Aorta (tissue), 5 donors: ENCODE data around the gene SDC3. TPM values are rescaled to one million over a fixed set of nuclear protein-coding genes. Genes with fewer than 3 reads are reported as not detected.
"Not testable (repeated sequence)": the region's sequence is repeated elsewhere in the genome, so short reads cannot be mapped to it uniquely, and the experiment has no call there.

Experiments
- ATAC-seq: fragments of 200-7000 bp; cut with Tn5 transposase; one replicate; pipeline ENCODE4 v1.9.1; 2022; ENCODE audit warnings: moderate library complexity; ENCODE audit not compliant: low FRiP score
- DNase-seq, 2 donors: peaks; one replicate each; pipeline ENCODE4 v3.0.0-alpha.2; 2020
- H3K27ac ChIP-seq, 2 donors: one replicate each; pipeline ENCODE4 v1.5.1; 2013; ENCODE audit warnings: low read length in 2 of 2, mild to moderate bottlenecking in 2 of 2, moderate library complexity in 2 of 2, control low read depth in 1 of 2, inconsistent platforms in 1 of 2, low read depth in 1 of 2
- H3K27me3 ChIP-seq, 2 donors: one replicate each; pipeline ENCODE4 v1.6.1; 2013; ENCODE audit warnings: control low read depth in 1 of 2, low read length in 1 of 2, mild to moderate bottlenecking in 1 of 2, moderate library complexity in 1 of 2; ENCODE audit not compliant: insufficient read depth in 2 of 2, control insufficient read depth in 1 of 2
- H3K36me3 ChIP-seq, 2 donors: one replicate each; pipeline ENCODE4 v1.6.1; 2013; ENCODE audit warnings: control low read depth in 1 of 2, low read length in 1 of 2, mild to moderate bottlenecking in 1 of 2; ENCODE audit not compliant: insufficient read depth in 2 of 2, control insufficient read depth in 1 of 2
- H3K4me1 ChIP-seq, 2 donors: one replicate each; pipeline ENCODE4 v1.6.1; 2013; ENCODE audit warnings: low read length in 2 of 2, control low read depth in 1 of 2, mild to moderate bottlenecking in 1 of 2, moderate library complexity in 1 of 2; ENCODE audit not compliant: insufficient read depth in 2 of 2, control insufficient read depth in 1 of 2
- H3K4me3 ChIP-seq, 2 donors: one replicate each; pipeline ENCODE4 v1.5.1; 2013; ENCODE audit warnings: low read length in 2 of 2, control low read depth in 1 of 2, mild to moderate bottlenecking in 1 of 2
- H3K9me3 ChIP-seq: one replicate; pipeline ENCODE4 v1.6.1; 2013; ENCODE audit warnings: mild to moderate bottlenecking, low read length; ENCODE audit not compliant: control insufficient read depth
- WGBS, 2 donors: extraction: QIAGEN DNeasy Blood & Tissue Kit; methylation state at CpG; one replicate each; pipeline ENCODE4 v1.1.7; 2013; 5-methylcytosine and 5-hydroxymethylcytosine counted together
- intact Hi-C, 2 donors: fragments of 100-400 bp; cut with DNase I; formaldehyde crosslinking; loops; one replicate each; pipeline versions ENCODE4 v1.14.2 to v1.15.0; 2022
- polyA plus RNA-seq, 2 donors: library from polyadenylated mRNA; stranded (reverse); fragments of 200-250 nt; gene quantifications; one replicate each; pipeline ENCODE4 v1.2.3, GENCODE V29; 2013
- total RNA-seq, 2 donors: library from RNA; stranded (reverse); fragmentation: NEBNext Ultra II Directional; extraction: Animal tissue kit (Norgen Biotek cat#: 25700); gene quantifications; one replicate each; pipeline ENCODE4 v1.2.1, GENCODE V29; 2021
- donor health status: healthy with polysubstance abuse.
- donor health status: Bipolar disorder and iron deficiency.
- donor health status: DM: no; HTN: no; CAD: no.
- donor health status: DM: no; HTN: no; CAD: no.
- donor health status: DM: yes; HTN: yes; CAD: no.

SDC3 gene
- total and polyA plus RNA-seq, 4 donors, result 19.1 to 72.7 (median 42.7) TPM

DNA sequence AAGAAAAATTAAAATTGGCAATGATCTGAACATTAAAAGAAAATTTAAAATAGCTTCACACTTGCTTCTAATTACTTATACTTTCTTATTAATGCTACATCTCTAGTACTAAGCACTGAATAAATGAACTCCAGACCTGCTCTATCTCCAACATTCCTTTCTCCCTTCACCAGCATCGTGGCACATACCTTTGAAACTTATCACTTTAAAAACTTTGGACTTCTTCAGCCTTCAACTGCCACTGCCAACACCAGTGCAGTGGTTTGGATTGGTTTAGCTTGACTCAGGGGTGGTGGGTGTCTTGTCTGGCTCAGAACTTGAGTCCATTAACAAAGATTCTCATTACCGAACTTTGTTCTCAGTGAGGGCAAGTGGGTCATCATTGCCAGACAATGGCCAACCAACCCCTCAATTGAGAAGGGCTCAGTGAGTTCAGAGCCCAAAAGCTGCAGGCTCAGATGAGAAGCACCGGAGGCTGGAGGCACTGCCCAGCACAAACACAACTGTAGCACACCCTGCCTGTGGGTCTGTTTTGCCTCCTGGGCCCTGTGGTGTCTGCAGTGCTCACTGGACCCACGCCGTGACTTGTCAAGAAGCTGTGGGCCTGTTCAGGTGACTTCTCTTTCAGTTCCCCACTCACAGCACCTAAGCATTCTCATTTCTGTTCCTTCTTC, 40.4 kb upstream of the SDC3 start:
- H3K27ac ChIP-seq, DNase-seq, ATAC-seq, intact Hi-C loops, H3K4me1 ChIP-seq, H3K9me3 ChIP-seq, H3K27me3 ChIP-seq, H3K4me3 ChIP-seq: not testable (repeated sequence)
- peaks cover 11 to 12% of the 10 kb centered on the region in 2 donors for H3K36me3 ChIP-seq
- WGBS, 2 donors, result 6 to 8% methylated on average over 1 of the region's 5 CpGs

- 92 to 93% methylated on average over 3 of the region's 3 CpGs for WGBS, 2 donors
- Histone ChIP-seq H3K4me1 (no peaks in the 10 kb centered on the region), H3K9me3 (no peaks in the 10 kb centered on the region), H3K4me3 (no peak overlapping the region), H3K27me3 (no peaks in the 10 kb centered on the region), H3K36me3 (peaks cover 11% of the 10 kb centered on the region in 2 donors), H3K27ac (no peak overlapping the region)
- intact Hi-C loops, result no loop called here
- no peak for DNase-seq
- ATAC-seq, result no peak
These were observed 39.7 kb upstream of the SDC3 start for GRCh38 chr1:30948278-30948677.

- Histone ChIP-seq H3K4me3 (no peak overlapping the region), H3K36me3 (peaks cover 8 to 11% of the 10 kb centered on the region in 2 donors), H3K9me3 (no peaks in the 10 kb centered on the region), H3K27me3 (no peaks in the 10 kb centered on the region), H3K4me1 (no peaks in the 10 kb centered on the region), H3K27ac (no peak overlapping the region)
- intact Hi-C loops, result no loop called here
- ATAC-seq, result no peak
- no peak for DNase-seq
These were observed 38.7 kb upstream of the SDC3 start for GRCh38 chr1:30947212-30947611.

- Histone ChIP-seq H3K36me3 (peaks cover 3 to 9% of the 10 kb centered on the region in 2 donors), H3K9me3 (no peaks in the 10 kb centered on the region), H3K4me3 (no peak overlapping the region), H3K4me1 (no peaks in the 10 kb centered on the region), H3K27ac (no peak overlapping the region), H3K27me3 (no peaks in the 10 kb centered on the region)
- DNase-seq (no peak), ATAC-seq (no peak)
- intact Hi-C loops, result no loop called here
- 74% methylated on average over 7 of the region's 7 CpGs for WGBS, 2 donors
These were observed 33.9 kb upstream of the SDC3 start for GRCh38 chr1:30942326-30942963.

GRCh38 chr1:30940541-30940940, 32.0 kb upstream of the SDC3 start:
- Histone ChIP-seq H3K27ac (no peak overlapping the region), H3K4me1 (no peaks in the 10 kb centered on the region), H3K9me3 (no peaks in the 10 kb centered on the region), H3K4me3 (no peak overlapping the region), H3K36me3 (peaks cover 8 to 11% of the 10 kb centered on the region in 2 donors), H3K27me3 (no peaks in the 10 kb centered on the region)
- no peak for ATAC-seq
- DNase-seq, result no peak
- intact Hi-C loops, result no loop called here

DNA sequence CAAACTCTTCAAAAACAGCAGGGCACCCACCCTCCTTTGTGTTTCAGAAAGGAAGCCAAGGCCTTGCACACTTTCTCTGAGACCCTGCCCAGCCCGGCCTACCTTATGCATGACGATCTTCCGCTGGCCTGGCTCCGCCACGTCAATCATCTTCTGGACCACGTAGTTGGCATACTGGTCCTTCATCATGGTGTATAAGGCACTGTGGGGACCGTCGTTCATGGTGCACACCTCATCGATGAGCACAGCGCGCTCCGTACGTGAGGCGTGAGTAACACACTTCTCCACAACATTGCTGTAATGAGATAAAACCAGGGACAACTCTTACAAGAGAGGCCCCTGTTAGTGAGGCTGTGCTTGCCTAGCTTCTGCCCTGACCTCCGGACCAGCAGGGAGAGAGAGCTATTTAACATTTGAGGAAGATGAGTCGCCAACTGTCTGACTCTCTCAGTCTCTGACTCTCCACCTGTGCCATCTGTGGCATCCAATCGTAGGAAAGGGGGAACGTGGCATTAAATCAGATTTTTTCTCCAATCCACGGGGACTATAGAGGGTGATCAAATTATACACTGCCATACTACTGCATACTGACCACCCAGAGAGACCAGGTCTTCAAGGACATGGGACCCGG, 28.1 kb upstream of the SDC3 start:
- H3K27me3 ChIP-seq, result no peaks in the 10 kb centered on the region
- no peak for ATAC-seq
- H3K4me3 ChIP-seq, result no peak overlapping the region
- no peak for DNase-seq
- 90% methylated on average over 20 of the region's 20 CpGs for WGBS, 2 donors
- H3K9me3 ChIP-seq, result no peaks in the 10 kb centered on the region
- no peak overlapping the region for H3K27ac ChIP-seq
- H3K36me3 ChIP-seq, result peaks cover 2 to 13% of the 10 kb centered on the region in 2 donors
- H3K4me1 ChIP-seq, result no peaks in the 10 kb centered on the region
- intact Hi-C loops, result no loop called here

- intact Hi-C loops, H3K27me3 ChIP-seq, H3K27ac ChIP-seq, H3K4me3 ChIP-seq, ATAC-seq, H3K4me1 ChIP-seq, DNase-seq, H3K9me3 ChIP-seq: not testable (repeated sequence)
- no CpG with 5 or more reads among the region's 4 CpGs for WGBS, 2 donors
- peaks cover 0 to 13% of the 10 kb centered on the region in 2 donors for H3K36me3 ChIP-seq
These were observed 27.2 kb upstream of the SDC3 start for GRCh38 chr1:30935758-30936157.

- WGBS, 2 donors, result 78 to 83% methylated on average over 3 of the region's 3 CpGs
- Histone ChIP-seq H3K4me1 (no peaks in the 10 kb centered on the region), H3K9me3 (no peaks in the 10 kb centered on the region), H3K27ac (no peak overlapping the region), H3K36me3 (peaks cover 0 to 13% of the 10 kb centered on the region in 2 donors), H3K27me3 (no peaks in the 10 kb centered on the region), H3K4me3 (no peak overlapping the region)
- intact Hi-C loops, result loop anchor here in 1 of 2 donors (5.0 kb wide), 1 partner anchor 212 kb away; the partner anchor contains the start of gene MATN1
- DNase-seq, result no peak
- no peak for ATAC-seq
These were observed 26.1 kb upstream of the SDC3 start for GRCh38 chr1:30934613-30935012.

GRCh38 chr1:30933874-30934252, 25.3 kb upstream of the SDC3 start:
- Histone ChIP-seq H3K27ac (no peak overlapping the region), H3K27me3 (no peaks in the 10 kb centered on the region), H3K4me3 (no peak overlapping the region), H3K36me3 (peaks cover 0 to 13% of the 10 kb centered on the region in 2 donors), H3K4me1 (no peaks in the 10 kb centered on the region), H3K9me3 (no peaks in the 10 kb centered on the region)
- DNase-seq, result no peak
- no peak for ATAC-seq
- intact Hi-C loops, result loop anchor here in 1 of 2 donors (5.0 kb wide), 1 partner anchor 212 kb away; the partner anchor contains the start of gene MATN1
- WGBS, 2 donors, result 84 to 86% methylated on average over 4 of the region's 4 CpGs
